ENCODE measurements around the gene HEATR9. TPM values are rescaled to one million over a fixed set of nuclear protein-coding genes. Genes with fewer than 3 reads are reported as not detected.

Gene HEATR9
- total RNA-seq (2022) = not detected in 2 replicates
- Bru-seq, nascent RNA = not detected
- BruChase-seq, experiment 1, labeled RNA remaining after a 2-hour chase = not detected
- BruChase-seq, experiment 2, labeled RNA remaining after a 6-hour chase = percentile 6 among the genes with signal in this experiment
- long read RNA-seq = 0 reads

GRCh38 chr17:35868737-35869136 is at the start of gene HEATR9:
Gene HEATR9 (minus strand): TSS chr17:35868891. CDS start chr17:35868742, 149 bp downstream.
- no peak for TF ChIP-seq CTCF (IDR thresholded peaks at IDR 0.05; ENCODE audit: insufficient read depth in 1 of 2, low read depth in 1 of 2, low read length in 1 of 2, severe bottlenecking in 1 of 2, unreplicated experiment in 1 of 2)
- Histone ChIP-seq H3K36me3 (ENCODE audit: control insufficient read depth, insufficient read depth, low read length) (no peaks in the 10 kb centered on the region), H3K9me3 (no peaks in the 10 kb centered on the region), H3K27me3 (replicated peaks; ENCODE audit: control insufficient read depth, insufficient read depth, low read length) (no peaks in the 10 kb centered on the region), H3K4me3 (ENCODE audit: low read depth, low read length) (no peak within 1 kb of the TSS), H3K4me1 (peaks cover 26% of the 10 kb centered on the region)
- no TSS peak for BruUV-seq (replicated peaks)
- DNase-seq = no peak
- CTCF ChIA-PET = no interaction called here
- Mint-ChIP-seq H3K4me1 (ENCODE audit: low read depth, unreplicated experiment) (peaks cover 18% of the 10 kb centered on the region), H3K9me3 (ENCODE audit: unreplicated experiment) (no peaks in the 10 kb centered on the region), H3K36me3 (ENCODE audit: insufficient read depth, unreplicated experiment) (no peaks in the 10 kb centered on the region), H3K27me3 (ENCODE audit: insufficient read depth, unreplicated experiment) (no peaks in the 10 kb centered on the region), H3K27ac (ENCODE audit: unreplicated experiment) (no peak within 1 kb of the TSS), H3K4me3 (ENCODE audit: unreplicated experiment) (no peak within 1 kb of the TSS)
- intact Hi-C loops (cut with micrococcal nuclease; ENCODE audit: unreplicated experiment) = no loop called here
- POLR2A ChIA-PET = no interaction called here

GRCh38 chr17:35917519-35918213 is 49.0 kb upstream of the HEATR9 start:
- Mint-ChIP-seq H3K27ac (ENCODE audit: unreplicated experiment) (no peak overlapping the region), H3K36me3 (ENCODE audit: insufficient read depth, unreplicated experiment) (peaks cover 5% of the 10 kb centered on the region), H3K27me3 (ENCODE audit: insufficient read depth, unreplicated experiment) (no peaks in the 10 kb centered on the region), H3K4me3 (ENCODE audit: unreplicated experiment) (no peak overlapping the region), H3K4me1 (ENCODE audit: low read depth, unreplicated experiment) (no peaks in the 10 kb centered on the region), H3K9me3 (ENCODE audit: unreplicated experiment) (peaks cover 11% of the 10 kb centered on the region)
- no peak for DNase-seq
- Histone ChIP-seq H3K9me3 (0 out of 2 replicates have a peak, but pooled peaks cover 8% of the 10 kb centered on the region), H3K4me3 (ENCODE audit: low read depth, low read length) (no peak overlapping the region), H3K4me1 (no peaks in the 10 kb centered on the region), H3K27me3 (replicated peaks; ENCODE audit: control insufficient read depth, insufficient read depth, low read length) (no peaks in the 10 kb centered on the region), H3K36me3 (ENCODE audit: control insufficient read depth, insufficient read depth, low read length) (no peaks in the 10 kb centered on the region)
- ChIA-PET POLR2A (no interaction called here), CTCF (no interaction called here)
- no TSS peak for BruUV-seq (replicated peaks)
- intact Hi-C loops (cut with micrococcal nuclease; ENCODE audit: unreplicated experiment) = no loop called here
- no peak for TF ChIP-seq CTCF (IDR thresholded peaks at IDR 0.05; ENCODE audit: insufficient read depth in 1 of 2, low read depth in 1 of 2, low read length in 1 of 2, severe bottlenecking in 1 of 2, unreplicated experiment in 1 of 2)

- Mint-ChIP-seq H3K9me3 (ENCODE audit: unreplicated experiment) (peaks cover 11% of the 10 kb centered on the region), H3K36me3 (ENCODE audit: insufficient read depth, unreplicated experiment) (peaks cover 5% of the 10 kb centered on the region), H3K4me3 (ENCODE audit: unreplicated experiment) (no peak overlapping the region), H3K4me1 (ENCODE audit: low read depth, unreplicated experiment) (no peaks in the 10 kb centered on the region), H3K27me3 (ENCODE audit: insufficient read depth, unreplicated experiment) (no peaks in the 10 kb centered on the region), H3K27ac (ENCODE audit: unreplicated experiment) (no peak overlapping the region)
- no peak overlapping the region for H3K4me3 ChIP-seq (ENCODE audit: low read depth, low read length)
- BruUV-seq (replicated peaks) = no TSS peak
- POLR2A ChIA-PET = no interaction called here
- no peaks in the 10 kb centered on the region for H3K27me3 ChIP-seq (replicated peaks; ENCODE audit: control insufficient read depth, insufficient read depth, low read length)
- intact Hi-C loops (cut with micrococcal nuclease; ENCODE audit: unreplicated experiment) = no loop called here
- TF ChIP-seq CTCF (IDR thresholded peaks at IDR 0.05; ENCODE audit: insufficient read depth in 1 of 2, low read depth in 1 of 2, low read length in 1 of 2, severe bottlenecking in 1 of 2, unreplicated experiment in 1 of 2) = no peak
- 0 out of 2 replicates have a peak, but pooled peaks cover 8% of the 10 kb centered on the region for H3K9me3 ChIP-seq
- H3K36me3 ChIP-seq (ENCODE audit: control insufficient read depth, insufficient read depth, low read length) = no peaks in the 10 kb centered on the region
- no peak for DNase-seq
- CTCF ChIA-PET = no interaction called here
- H3K4me1 ChIP-seq = no peaks in the 10 kb centered on the region
Observed at GRCh38 chr17:35915153-35915964, 46.7 kb upstream of the HEATR9 start.

Data from Caco-2 (cell line).